ENCODE measurements around the gene UST.
"Not testable (repeated sequence)": the region's sequence is repeated elsewhere in the genome, so short reads cannot be mapped to it uniquely, and the experiment has no call there.

The UST gene

DNA sequence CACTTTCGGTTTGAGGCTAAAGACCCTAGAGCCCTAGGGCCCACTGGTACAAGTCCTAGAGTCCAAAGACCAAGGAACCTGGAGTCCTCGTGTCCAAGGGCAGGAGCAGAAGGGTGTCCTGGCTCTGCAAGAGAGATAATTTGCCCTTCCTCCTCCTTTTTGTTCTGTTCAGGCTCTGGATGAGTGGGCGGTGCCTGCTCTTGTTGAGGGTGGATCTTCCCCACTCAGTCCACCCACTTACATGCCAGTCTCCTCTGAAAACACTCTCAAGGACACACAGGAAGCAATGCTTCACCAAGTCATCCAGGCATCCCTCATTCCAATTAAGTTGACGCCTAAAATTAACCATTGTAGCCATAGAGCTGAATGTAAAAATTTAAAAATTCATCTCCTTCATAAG is 102.1 kb downstream of the UST start:
- peak overlapping the region in 2 of 11 experiments; percentile 61 to 70; a peak in 4 of 22 replicates for H3K4me2 ChIP-seq
- H3K27me3 ChIP-seq = no peaks in the 10 kb centered on the region
- no peak for TF ChIP-seq Cebpa-rat (IDR thresholded peaks at IDR 0.05)
- H4K20me1 ChIP-seq = peaks cover 0 to 89% (median 0%) of the 10 kb centered on the region in 11 experiments; a peak in 5 of 22 replicates
- peaks cover 0 to 14% (median 0%) of the 10 kb centered on the region in 11 experiments; a peak in 1 of 22 replicates for H3K36me3 ChIP-seq
- peaks cover 0 to 10% (median 5%) of the 10 kb centered on the region in 11 experiments; a peak in 9 of 22 replicates for H3K9me3 ChIP-seq (replicated peaks in 1 of 11)
- peaks cover 0 to 28% (median 0%) of the 10 kb centered on the region in 10 experiments; a peak in 5 of 20 replicates for H3K4me1 ChIP-seq
- no peak overlapping the region for H3K9ac ChIP-seq
- H3K27ac ChIP-seq = no peak overlapping the region
- H3K4me3 ChIP-seq = no peak overlapping the region

DNA sequence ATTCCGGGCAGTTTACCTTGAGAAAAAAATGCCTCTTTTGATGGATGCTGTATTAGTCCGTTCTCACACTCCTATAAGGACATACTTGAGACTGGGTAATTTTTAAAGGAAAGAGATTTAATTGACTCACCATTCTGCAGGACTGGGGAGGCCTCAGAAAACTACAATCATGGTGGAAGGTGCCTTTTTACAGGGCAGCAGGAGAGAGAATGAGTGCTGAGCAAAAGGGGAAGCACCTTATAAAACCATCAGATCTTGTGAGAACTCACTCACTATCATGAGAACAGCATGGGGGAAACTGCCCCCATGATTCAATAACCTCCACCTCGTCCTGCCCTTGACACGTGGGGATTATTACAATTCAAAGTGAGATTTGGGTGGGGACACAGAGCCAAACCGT is 102.6 kb downstream of the UST start:
- not testable (repeated sequence) for H3K27me3 ChIP-seq; H3K27ac ChIP-seq; H3K9me3 ChIP-seq (replicated peaks in 1 of 11); H3K9ac ChIP-seq; H3K4me3 ChIP-seq
- Histone ChIP-seq H4K20me1 (peaks cover 0 to 89% (median 0%) of the 10 kb centered on the region in 11 experiments; a peak in 5 of 22 replicates), H3K4me1 (peaks cover 0 to 28% (median 0%) of the 10 kb centered on the region in 10 experiments; a peak in 5 of 20 replicates), H3K4me2 (peak overlapping the region in 2 of 11 experiments; percentile 29 to 61; a peak in 1 of 22 replicates), H3K36me3 (peaks cover 0 to 14% (median 0%) of the 10 kb centered on the region in 11 experiments; a peak in 1 of 22 replicates)

DNA sequence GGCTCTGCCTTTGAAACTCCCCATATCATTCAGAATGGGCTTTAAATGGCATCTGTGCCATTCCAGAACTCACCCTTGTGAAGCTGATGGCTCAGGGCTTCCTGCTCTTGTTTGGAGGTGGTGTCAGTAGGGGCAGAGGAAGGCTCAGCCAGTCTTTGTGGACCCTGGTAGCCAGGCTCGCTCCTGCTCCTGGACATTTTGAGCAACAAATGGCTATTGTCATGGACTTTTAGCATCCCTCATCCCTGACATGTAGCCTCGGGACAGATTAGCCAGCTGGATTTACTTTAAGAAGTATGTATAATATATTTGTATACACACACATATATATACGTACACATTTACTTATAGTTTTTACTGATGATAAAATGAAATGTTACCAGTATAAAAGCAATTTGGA is 104.1 kb downstream of the UST start:
- Histone ChIP-seq H3K4me2 (no peak overlapping the region), H4K20me1 (peaks cover 0 to 93% (median 0%) of the 10 kb centered on the region in 11 experiments; a peak in 5 of 22 replicates), H3K36me3 (peaks cover 0 to 16% (median 0%) of the 10 kb centered on the region in 11 experiments; a peak in 1 of 22 replicates), H3K27ac (no peak overlapping the region), H3K4me1 (peaks cover 0 to 28% (median 0%) of the 10 kb centered on the region in 10 experiments; a peak in 5 of 20 replicates), H3K4me3 (no peak overlapping the region), H3K27me3 (no peaks in the 10 kb centered on the region), H3K9me3 (replicated peaks in 1 of 11) (no peaks in the 10 kb centered on the region; a peak in 1 of 22 replicates), H3K9ac (no peak overlapping the region)
- TF ChIP-seq Cebpa-rat (IDR thresholded peaks at IDR 0.05) = no peak

DNA sequence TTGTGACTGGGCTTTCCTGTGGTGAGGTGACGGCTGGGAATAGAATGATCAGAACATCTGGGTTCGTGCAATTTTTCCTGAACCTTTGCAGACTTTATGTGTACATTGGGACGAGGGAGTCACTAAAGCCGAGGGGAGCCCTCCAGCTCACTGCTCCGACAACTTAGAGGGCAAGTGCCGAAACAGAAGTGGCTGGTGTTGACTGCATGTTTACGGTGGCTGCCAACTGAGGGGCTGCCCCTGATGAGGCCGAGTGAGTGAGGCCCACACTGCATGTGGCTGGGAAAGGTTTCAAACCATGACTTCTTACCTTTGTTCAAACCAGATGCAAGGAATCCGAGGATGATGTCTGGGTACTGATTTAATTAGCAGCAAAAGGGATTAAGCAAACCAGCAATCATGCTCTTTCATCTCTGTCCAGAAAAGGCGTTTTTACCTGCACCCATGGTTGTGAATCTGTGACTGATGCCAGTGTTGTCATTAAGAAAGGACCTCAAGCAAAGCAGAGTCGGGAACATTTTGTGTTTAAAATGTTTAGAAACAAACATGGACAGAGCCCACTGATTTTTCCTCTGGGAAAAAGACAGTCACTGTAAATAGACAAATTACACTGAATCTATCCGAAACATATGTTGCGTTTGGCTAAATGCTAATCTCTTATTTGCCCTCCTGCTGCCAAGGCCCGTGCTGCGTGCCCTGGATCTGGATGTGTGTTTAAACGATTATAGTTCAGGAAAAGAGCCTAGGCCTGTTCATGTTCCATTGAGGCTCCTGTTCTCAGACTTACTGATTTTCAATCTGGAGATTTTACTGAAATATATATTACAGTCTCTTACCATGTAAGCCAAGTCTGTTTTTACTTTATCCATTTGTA is 105.1 kb downstream of the UST start:
- Histone ChIP-seq H3K4me2 (no peak overlapping the region), H3K9me3 (replicated peaks in 1 of 11) (no peaks in the 10 kb centered on the region; a peak in 1 of 22 replicates), H3K27ac (no peak overlapping the region), H3K4me3 (no peak overlapping the region), H3K9ac (no peak overlapping the region), H4K20me1 (peaks cover 0 to 96% (median 0%) of the 10 kb centered on the region in 11 experiments; a peak in 5 of 22 replicates), H3K36me3 (peaks cover 0 to 16% (median 0%) of the 10 kb centered on the region in 11 experiments; a peak in 1 of 22 replicates), H3K4me1 (peaks cover 0 to 25% (median 0%) of the 10 kb centered on the region in 10 experiments; a peak in 5 of 20 replicates), H3K27me3 (no peaks in the 10 kb centered on the region)
- TF ChIP-seq Cebpa-rat (IDR thresholded peaks at IDR 0.05) = no peak

DNA sequence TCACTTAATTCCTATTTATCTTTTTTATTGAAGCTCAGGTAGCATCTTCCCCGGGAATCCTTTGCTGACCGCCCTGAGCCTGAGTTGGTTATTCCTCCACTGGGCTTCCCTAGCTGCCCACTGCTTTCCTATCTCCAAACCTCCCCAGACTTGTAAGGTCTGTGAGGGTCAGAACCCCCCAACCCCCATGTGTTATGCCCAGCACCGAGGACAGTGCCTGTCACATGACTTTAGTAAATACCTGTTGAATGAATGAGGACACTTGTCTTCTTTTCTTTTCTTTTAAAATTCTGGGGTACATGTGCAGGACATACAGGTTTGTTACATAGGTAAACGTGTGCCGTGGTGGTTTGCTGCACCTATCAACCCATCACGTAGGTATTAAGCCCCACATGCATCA is 105.9 kb downstream of the UST start:
- no peak overlapping the region for H3K4me2 ChIP-seq
- no peak for TF ChIP-seq Cebpa-rat (IDR thresholded peaks at IDR 0.05)
- peaks cover 0 to 17% (median 0%) of the 10 kb centered on the region in 10 experiments; a peak in 5 of 20 replicates for H3K4me1 ChIP-seq
- no peak overlapping the region for H3K9ac ChIP-seq
- H3K27ac ChIP-seq = no peak overlapping the region
- H3K4me3 ChIP-seq = no peak overlapping the region
- H4K20me1 ChIP-seq = peaks cover 0 to 96% (median 0%) of the 10 kb centered on the region in 11 experiments; a peak in 5 of 22 replicates
- no peaks in the 10 kb centered on the region for H3K27me3 ChIP-seq
- peaks cover 0 to 16% (median 0%) of the 10 kb centered on the region in 11 experiments; a peak in 1 of 22 replicates for H3K36me3 ChIP-seq
- no peaks in the 10 kb centered on the region; a peak in 1 of 22 replicates for H3K9me3 ChIP-seq (replicated peaks in 1 of 11)

DNA sequence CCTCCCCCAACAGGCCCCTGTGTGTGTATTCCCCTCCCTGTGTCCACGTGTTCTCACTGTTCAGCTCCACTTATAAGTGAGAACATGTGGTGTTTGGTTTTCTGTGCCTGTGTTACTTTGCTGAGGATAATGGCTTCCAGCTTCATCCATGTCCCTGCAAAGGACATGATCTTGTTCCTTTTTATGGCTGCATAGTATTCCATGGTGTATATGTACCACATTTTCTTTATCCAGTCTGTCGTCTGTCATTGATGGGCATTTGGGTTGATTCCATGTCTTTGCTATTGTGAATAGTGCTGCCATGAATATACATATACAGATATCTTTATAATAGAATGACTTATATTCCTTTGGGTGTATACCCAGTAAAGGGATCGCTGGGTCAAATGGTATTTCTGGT is 106.3 kb downstream of the UST start:
- H3K9me3 ChIP-seq (replicated peaks in 1 of 11); H3K27me3 ChIP-seq; H3K4me3 ChIP-seq; H3K27ac ChIP-seq; H3K9ac ChIP-seq; H3K4me2 ChIP-seq: not testable (repeated sequence)
- Histone ChIP-seq H3K36me3 (peaks cover 0 to 16% (median 0%) of the 10 kb centered on the region in 11 experiments; a peak in 1 of 22 replicates), H4K20me1 (peaks cover 0 to 96% (median 0%) of the 10 kb centered on the region in 11 experiments; a peak in 5 of 22 replicates), H3K4me1 (peaks cover 0 to 16% (median 0%) of the 10 kb centered on the region in 10 experiments; a peak in 5 of 20 replicates)

DNA sequence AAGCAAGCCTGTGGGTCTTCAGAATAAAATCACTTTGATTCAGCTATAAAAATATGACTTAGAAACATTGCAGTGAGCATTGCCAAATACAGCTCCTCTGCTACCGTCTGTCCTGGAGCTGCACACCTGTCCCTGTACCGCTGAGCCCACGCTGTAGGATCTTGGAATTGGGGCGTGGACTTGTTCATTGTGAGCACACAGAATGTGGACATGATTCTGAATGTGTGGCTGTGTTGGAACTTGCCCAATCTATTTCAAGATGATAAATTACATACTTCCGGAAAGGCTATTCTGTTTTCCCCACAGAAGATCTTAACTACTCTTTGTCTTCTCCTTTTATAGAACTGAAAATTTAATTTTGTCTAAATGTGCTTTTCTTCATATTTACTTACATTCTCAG is 107.3 kb downstream of the UST start:
- Histone ChIP-seq H3K4me1 (peaks cover 0 to 6% (median 0%) of the 10 kb centered on the region in 10 experiments; a peak in 4 of 20 replicates), H3K4me3 (no peak overlapping the region), H3K27me3 (no peaks in the 10 kb centered on the region), H3K36me3 (peaks cover 0 to 16% (median 0%) of the 10 kb centered on the region in 11 experiments; a peak in 1 of 22 replicates), H3K4me2 (no peak overlapping the region), H3K9me3 (replicated peaks in 1 of 11) (no peaks in the 10 kb centered on the region; a peak in 1 of 22 replicates), H4K20me1 (peaks cover 0 to 90% (median 0%) of the 10 kb centered on the region in 11 experiments; a peak in 5 of 22 replicates), H3K27ac (no peak overlapping the region), H3K9ac (no peak overlapping the region)
- no peak for TF ChIP-seq Cebpa-rat (IDR thresholded peaks at IDR 0.05)

DNA sequence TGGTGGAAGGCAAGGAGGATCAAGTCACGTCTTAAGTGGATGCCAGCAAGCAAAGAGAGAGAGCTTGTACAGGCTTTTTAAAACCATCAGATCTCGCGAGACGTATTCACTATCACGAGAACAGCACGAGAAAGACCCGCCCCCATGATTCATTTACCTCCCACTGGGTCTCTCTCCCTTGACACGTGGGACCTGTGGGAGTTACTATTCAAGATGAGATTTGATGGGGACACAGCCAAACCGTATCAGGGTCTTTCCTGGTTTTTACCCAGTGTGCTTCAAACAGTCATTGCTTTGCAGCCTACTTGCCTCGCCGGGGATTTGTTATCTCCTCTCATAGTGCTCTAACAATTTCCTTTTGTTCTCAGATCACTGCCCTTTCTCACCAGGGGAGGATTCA is 108.2 kb downstream of the UST start:
- no peaks in the 10 kb centered on the region for H3K27me3 ChIP-seq
- peaks cover 0 to 16% (median 0%) of the 10 kb centered on the region in 11 experiments; a peak in 1 of 22 replicates for H3K36me3 ChIP-seq
- no peak overlapping the region for H3K4me3 ChIP-seq
- no peaks in the 10 kb centered on the region for H3K4me1 ChIP-seq
- H4K20me1 ChIP-seq = peaks cover 0 to 81% (median 0%) of the 10 kb centered on the region in 11 experiments; a peak in 5 of 22 replicates
- no peak overlapping the region for H3K9ac ChIP-seq
- H3K4me2 ChIP-seq = no peak overlapping the region
- no peak for TF ChIP-seq Cebpa-rat (IDR thresholded peaks at IDR 0.05)
- H3K27ac ChIP-seq = no peak overlapping the region
- no peaks in the 10 kb centered on the region; a peak in 1 of 22 replicates for H3K9me3 ChIP-seq (replicated peaks in 1 of 11)

DNA sequence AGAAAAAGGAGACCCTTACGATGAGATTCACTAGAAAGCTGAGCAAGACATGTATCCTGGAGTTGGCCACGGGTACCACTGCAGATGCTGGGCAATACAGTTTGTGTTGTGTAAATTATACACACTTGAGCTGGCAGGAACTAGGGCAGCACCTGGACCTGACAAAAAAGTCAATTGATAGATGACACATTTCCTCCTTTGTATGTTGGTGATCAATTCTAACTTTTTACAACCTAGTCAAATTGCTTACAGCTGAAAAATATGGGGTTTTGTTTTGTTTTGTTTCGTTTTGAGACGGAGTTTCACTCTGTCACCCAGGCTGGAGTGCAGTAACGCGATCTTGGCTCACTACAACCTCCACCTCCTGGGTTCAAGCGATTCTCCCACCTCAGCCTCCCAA is 108.9 kb downstream of the UST start:
- H3K9ac ChIP-seq = no peak overlapping the region
- no peaks in the 10 kb centered on the region for H3K27me3 ChIP-seq
- H3K4me3 ChIP-seq = no peak overlapping the region
- peaks cover 0 to 10% (median 0%) of the 10 kb centered on the region in 11 experiments; a peak in 1 of 22 replicates for H3K36me3 ChIP-seq
- TF ChIP-seq Cebpa-rat (IDR thresholded peaks at IDR 0.05) = no peak
- H3K9me3 ChIP-seq (replicated peaks in 1 of 11) = peaks cover 0 to under 1% (median 0%) of the 10 kb centered on the region in 11 experiments; a peak in 2 of 22 replicates
- no peak overlapping the region for H3K27ac ChIP-seq
- peaks cover 0 to 74% (median 0%) of the 10 kb centered on the region in 11 experiments; a peak in 5 of 22 replicates for H4K20me1 ChIP-seq
- H3K4me1 ChIP-seq = no peaks in the 10 kb centered on the region
- no peak overlapping the region for H3K4me2 ChIP-seq

Data from BLaER1 treated with 17β-estradiol and CSF1 and Interleukin-3, amounts not matched to agents 10 nM and 100 nM (cell line).